Neutrophil (primary cell): ENCODE results near the gene KIFC3.
"Not testable (repeated sequence)": the region's sequence is repeated elsewhere in the genome, so short reads cannot be mapped to it uniquely, and the experiment has no call there.

Experiments
- H3K27ac ChIP-seq: fragments of 200-600 bp; sonication (generic); 2 replicates; pipeline ENCODE4 v1.5.1; 2016; ENCODE audit warnings: mild to moderate bottlenecking, moderate library complexity
- H3K27me3 ChIP-seq: fragments of 200-600 bp; sonication (generic); 2 replicates; pipeline ENCODE4 v1.6.0; 2016; ENCODE audit warnings: mild to moderate bottlenecking
- H3K36me3 ChIP-seq: fragments of 200-600 bp; sonication (generic); 2 replicates; pipeline ENCODE4 v1.5.1; 2017
- H3K4me1 ChIP-seq, 2 experiments: fragments of 200-600 bp in 1 of 2; sonication (generic) in 1 of 2; 1 replicate in 1 of 2; 2 replicates in 1 of 2; pipeline versions ENCODE4 v1.5.1 to v1.6.1; 2013 to 2016; ENCODE audit warnings: low read depth in 1 of 2, low read length in 1 of 2, mild to moderate bottlenecking in 1 of 2, moderate library complexity in 1 of 2; ENCODE audit not compliant: control insufficient read depth in 1 of 2, insufficient read depth in 1 of 2
- H3K4me3 ChIP-seq, 2 experiments: fragments of 200-600 bp in 1 of 2; sonication (generic) in 1 of 2; 1 replicate in 1 of 2; 2 replicates in 1 of 2; pipeline ENCODE4 v1.5.1; 2013 to 2016; ENCODE audit warnings: low read depth in 1 of 2, low read length in 1 of 2, mild to moderate bottlenecking in 1 of 2, moderate library complexity in 1 of 2
- H3K9me3 ChIP-seq: fragments of 200-600 bp; sonication (generic); 2 replicates; pipeline ENCODE4 v1.5.1; 2016
- TF ChIP-seq, protein P1 (sequence below): fragments of 200-600 bp; sonication (generic); IDR thresholded peaks from 2 replicates; pipeline ENCODE4 v1.5.1; 2016; ENCODE audit warnings: antibody characterized with exemption

Gene KIFC3

DNA sequence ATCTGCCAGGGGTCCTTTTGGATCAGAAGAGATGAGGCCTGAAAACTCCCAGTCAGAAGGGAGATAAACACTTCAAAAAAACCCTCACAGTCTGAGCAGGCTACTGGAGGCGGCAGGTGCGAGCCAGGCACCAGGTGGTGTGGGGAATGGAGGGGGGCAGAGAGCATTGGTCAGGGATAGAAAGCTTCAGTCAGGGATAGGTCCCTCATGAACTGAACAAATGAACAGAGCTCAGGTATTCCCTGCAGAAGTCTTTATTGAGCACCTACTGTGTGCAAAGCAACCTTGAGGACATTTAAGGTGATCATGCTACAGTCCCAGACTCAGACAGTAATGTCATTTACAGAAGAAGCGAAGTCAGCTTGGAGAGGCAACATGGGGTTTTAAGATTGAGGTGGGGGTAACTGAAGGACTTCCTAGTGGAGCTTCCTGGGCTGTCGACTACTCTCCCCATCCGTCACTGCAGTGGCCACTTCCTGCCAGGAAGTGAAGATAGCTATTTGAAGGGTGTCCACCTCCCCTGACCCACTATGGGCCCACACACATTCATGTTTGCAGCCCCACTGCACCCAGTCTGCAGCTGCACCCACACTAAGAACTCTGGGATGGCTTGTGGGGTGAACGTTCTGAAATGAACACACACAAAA, 3.2 kb downstream of the KIFC3 start:
- Histone ChIP-seq H3K9me3 (no peaks in the 10 kb centered on the region), H3K4me1 (peaks cover 26 to 28% of the 10 kb centered on the region in 2 experiments), H3K4me3 (no peak overlapping the region), H3K27ac (no peak overlapping the region), H3K36me3 (no peaks in the 10 kb centered on the region), H3K27me3 (peaks cover 71% of the 10 kb centered on the region)
- TF ChIP-seq, protein P1, sequence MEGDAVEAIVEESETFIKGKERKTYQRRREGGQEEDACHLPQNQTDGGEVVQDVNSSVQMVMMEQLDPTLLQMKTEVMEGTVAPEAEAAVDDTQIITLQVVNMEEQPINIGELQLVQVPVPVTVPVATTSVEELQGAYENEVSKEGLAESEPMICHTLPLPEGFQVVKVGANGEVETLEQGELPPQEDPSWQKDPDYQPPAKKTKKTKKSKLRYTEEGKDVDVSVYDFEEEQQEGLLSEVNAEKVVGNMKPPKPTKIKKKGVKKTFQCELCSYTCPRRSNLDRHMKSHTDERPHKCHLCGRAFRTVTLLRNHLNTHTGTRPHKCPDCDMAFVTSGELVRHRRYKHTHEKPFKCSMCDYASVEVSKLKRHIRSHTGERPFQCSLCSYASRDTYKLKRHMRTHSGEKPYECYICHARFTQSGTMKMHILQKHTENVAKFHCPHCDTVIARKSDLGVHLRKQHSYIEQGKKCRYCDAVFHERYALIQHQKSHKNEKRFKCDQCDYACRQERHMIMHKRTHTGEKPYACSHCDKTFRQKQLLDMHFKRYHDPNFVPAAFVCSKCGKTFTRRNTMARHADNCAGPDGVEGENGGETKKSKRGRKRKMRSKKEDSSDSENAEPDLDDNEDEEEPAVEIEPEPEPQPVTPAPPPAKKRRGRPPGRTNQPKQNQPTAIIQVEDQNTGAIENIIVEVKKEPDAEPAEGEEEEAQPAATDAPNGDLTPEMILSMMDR: no peak

DNA sequence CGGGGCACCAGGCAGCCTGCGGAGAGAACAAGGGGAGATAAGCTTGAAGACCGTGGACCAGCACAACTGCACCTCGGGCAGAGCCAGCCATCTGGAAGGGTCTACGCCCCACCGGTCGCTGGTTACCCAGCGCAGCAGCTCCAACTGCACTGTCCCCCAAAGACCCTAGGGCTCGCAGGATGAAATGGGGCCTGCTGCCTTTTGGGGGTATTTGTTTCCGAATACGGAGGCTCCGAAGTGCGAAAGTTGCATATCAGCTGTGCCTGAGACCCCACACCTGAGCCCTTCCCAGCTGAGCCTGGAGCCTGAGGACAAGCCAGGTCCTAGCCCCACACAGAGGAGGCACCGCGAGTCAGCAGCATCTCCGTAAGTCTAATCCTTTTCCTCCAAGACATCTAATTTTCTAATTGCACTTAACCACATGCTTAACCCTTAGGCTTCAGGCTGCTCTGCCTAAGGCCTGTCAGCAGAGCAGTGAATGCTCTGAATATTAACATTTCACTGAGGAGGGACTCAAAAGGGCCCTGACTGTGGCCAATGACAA, 4.0 kb downstream of the KIFC3 start:
- no peak overlapping the region for H3K4me3 ChIP-seq
- no peak overlapping the region for H3K27ac ChIP-seq
- peaks cover 64% of the 10 kb centered on the region for H3K27me3 ChIP-seq
- no peaks in the 10 kb centered on the region for H3K36me3 ChIP-seq
- H3K9me3 ChIP-seq: no peaks in the 10 kb centered on the region
- peaks cover 26 to 28% of the 10 kb centered on the region in 2 experiments for H3K4me1 ChIP-seq
- TF ChIP-seq, protein P1: no peak

DNA sequence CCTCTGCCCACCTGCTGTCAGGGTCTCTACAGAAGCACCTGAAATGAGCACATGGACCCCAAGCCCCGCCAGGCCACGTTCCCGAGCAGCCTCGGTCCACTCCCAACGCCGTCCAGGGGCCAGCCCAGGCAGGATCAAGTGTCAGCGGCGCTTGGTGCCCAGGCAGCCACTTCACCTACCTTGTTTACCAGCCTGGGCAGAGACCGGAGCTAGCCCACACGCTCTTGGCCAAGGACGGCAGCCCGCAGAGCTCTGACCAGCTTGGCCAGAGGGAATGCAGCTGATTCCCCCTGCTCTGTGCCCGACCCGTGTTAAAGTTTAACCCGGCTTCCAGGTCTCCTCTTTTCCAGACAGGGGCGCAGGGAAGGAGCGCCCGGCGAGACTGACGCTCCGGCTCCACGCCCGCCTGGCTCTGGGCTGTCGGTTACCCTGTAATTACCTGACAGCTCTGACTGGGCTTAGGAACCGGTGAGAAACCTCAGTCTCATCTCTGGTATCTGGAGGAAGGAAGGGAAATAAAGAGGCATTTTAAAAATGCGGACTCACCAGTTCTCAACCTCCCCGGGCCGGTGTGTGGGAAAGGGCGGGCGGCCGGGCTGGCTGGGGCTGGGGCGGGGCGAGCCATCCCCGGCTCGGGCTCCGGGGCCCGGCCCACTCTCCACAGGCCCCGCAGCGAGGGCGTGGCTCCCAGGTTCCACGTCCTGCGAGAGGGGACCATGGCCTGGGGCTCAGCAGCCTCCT, 4.6 kb downstream of the KIFC3 start:
- TF ChIP-seq, protein P1: no peak
- no peaks in the 10 kb centered on the region for H3K36me3 ChIP-seq
- H3K27me3 ChIP-seq: peaks cover 58% of the 10 kb centered on the region
- no peaks in the 10 kb centered on the region for H3K9me3 ChIP-seq
- no peak overlapping the region for H3K4me3 ChIP-seq
- peaks cover 24 to 28% of the 10 kb centered on the region in 2 experiments for H3K4me1 ChIP-seq
- H3K27ac ChIP-seq: no peak overlapping the region

DNA sequence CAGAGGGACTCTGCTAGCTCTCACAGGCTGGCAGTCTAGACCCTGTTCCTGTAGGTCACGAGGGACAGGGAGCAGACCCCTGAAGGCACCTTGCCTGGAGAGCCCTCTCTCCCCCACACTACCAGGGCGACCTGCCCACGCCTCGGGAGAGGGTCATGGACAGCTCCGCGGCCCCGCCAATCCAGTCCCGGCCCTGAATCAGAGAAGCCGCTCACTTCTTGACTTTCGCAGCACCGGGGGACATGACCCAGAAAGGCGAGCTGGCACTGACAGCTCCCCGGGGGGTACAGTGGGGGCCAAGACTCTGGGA, 5.1 kb downstream of the KIFC3 start:
- Histone ChIP-seq H3K9me3 (no peaks in the 10 kb centered on the region), H3K4me3 (no peak overlapping the region), H3K36me3 (no peaks in the 10 kb centered on the region), H3K4me1 (peaks cover 21 to 26% of the 10 kb centered on the region in 2 experiments), H3K27ac (no peak overlapping the region), H3K27me3 (peaks cover 52% of the 10 kb centered on the region)
- TF ChIP-seq, protein P1: no peak

GRCh38 chr16:57796014-57796413, 6.3 kb downstream of the KIFC3 start:
- peaks cover 19 to 21% of the 10 kb centered on the region in 2 experiments for H3K4me1 ChIP-seq
- H3K4me3 ChIP-seq, H3K9me3 ChIP-seq, H3K36me3 ChIP-seq, H3K27ac ChIP-seq: not testable (repeated sequence)
- peaks cover 41% of the 10 kb centered on the region for H3K27me3 ChIP-seq

- H3K27ac ChIP-seq: no peak overlapping the region
- H3K9me3 ChIP-seq: no peaks in the 10 kb centered on the region
- TF ChIP-seq, protein P1: peak; percentile 21
- H3K4me1 ChIP-seq: peaks cover 13 to 16% of the 10 kb centered on the region in 2 experiments
- no peaks in the 10 kb centered on the region for H3K36me3 ChIP-seq
- H3K27me3 ChIP-seq: peaks cover 35% of the 10 kb centered on the region
- no peak overlapping the region for H3K4me3 ChIP-seq
These were observed 6.8 kb downstream of the KIFC3 start for GRCh38 chr16:57795431-57795878.
